ENCODE data around the gene DGKQ. TPM values are rescaled to one million over a fixed set of nuclear protein-coding genes. Genes with fewer than 3 reads are reported as not detected.

DGKQ gene
- total RNA-seq, 1 experiment from 2014 or later = 12.6 TPM

DNA sequence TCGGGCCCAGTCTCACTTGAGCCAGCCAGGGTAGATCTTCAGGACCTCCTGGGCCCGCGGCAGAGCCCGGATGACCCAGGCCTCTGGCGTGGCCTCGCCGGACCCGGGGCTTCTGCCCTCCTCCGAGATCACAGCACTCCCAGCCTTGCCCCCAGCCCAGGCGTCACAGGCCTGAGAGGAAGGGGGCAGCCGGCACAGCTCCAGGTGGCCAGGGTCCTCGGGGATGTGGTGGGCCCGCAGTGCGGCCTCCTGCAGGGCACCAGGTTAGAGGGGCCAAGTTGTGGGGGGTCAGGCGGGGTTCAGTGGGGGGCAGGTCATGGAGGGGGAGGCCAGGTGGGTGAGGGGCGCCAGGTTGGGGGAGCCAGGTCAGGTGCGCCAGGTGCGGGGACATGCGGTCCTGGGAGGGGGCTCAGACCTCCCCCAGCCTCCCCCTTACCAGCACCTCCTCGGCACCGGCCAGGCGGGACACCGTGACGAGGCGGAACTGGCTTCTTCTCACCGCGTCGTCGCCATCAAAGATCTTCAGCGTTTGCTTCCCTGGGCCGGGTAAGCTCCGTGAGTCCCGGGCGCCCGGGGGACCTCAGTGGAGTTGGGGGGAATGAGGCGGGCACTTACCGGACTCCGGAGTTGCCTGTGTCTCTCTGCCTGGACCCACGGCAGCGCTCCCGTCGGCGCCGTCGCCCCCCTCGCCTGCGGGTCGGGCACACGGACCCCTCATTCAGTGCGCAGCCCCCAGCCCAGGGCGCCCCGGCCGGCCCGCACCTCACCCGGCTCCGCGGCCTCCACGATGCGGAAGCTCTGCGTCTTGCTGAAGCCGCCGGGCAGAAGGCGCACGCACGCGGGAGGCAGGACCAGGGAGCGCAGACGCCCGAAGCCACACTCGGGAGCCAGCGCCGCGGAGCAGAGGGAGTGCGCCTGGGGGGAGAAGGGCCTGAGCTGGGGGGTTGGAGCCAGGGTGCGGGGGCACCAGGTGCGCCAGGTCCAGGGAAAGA, 6.0 kb downstream of the DGKQ start:
- no peak for DNase-seq (ENCODE audit: low read depth, low spot score)
- in situ Hi-C loops (cut with HindIII; ENCODE audit: low pct_unique_long_range_greater_than_20kb, low sequenced_read_pairs) = no loop called here

- in situ Hi-C loops (cut with HindIII; ENCODE audit: low pct_unique_long_range_greater_than_20kb, low sequenced_read_pairs) = no loop called here
- no peak for DNase-seq (ENCODE audit: low read depth, low spot score)
Measured at GRCh38 chr4:966266-967112, 6.9 kb downstream of the DGKQ start.

GRCh38 chr4:965766-966134, 7.6 kb downstream of the DGKQ start:
- DNase-seq (ENCODE audit: low read depth, low spot score) = no peak
- in situ Hi-C loops (cut with HindIII; ENCODE audit: low pct_unique_long_range_greater_than_20kb, low sequenced_read_pairs) = no loop called here

GRCh38 chr4:965048-965765, 8.2 kb downstream of the DGKQ start:
- in situ Hi-C loops (cut with HindIII; ENCODE audit: low pct_unique_long_range_greater_than_20kb, low sequenced_read_pairs) = no loop called here
- no peak for DNase-seq (ENCODE audit: low read depth, low spot score)

GRCh38 chr4:964346-965025, 8.9 kb downstream of the DGKQ start:
- in situ Hi-C loops (cut with HindIII; ENCODE audit: low pct_unique_long_range_greater_than_20kb, low sequenced_read_pairs) = no loop called here
- no peak for DNase-seq (ENCODE audit: low read depth, low spot score)

DNA sequence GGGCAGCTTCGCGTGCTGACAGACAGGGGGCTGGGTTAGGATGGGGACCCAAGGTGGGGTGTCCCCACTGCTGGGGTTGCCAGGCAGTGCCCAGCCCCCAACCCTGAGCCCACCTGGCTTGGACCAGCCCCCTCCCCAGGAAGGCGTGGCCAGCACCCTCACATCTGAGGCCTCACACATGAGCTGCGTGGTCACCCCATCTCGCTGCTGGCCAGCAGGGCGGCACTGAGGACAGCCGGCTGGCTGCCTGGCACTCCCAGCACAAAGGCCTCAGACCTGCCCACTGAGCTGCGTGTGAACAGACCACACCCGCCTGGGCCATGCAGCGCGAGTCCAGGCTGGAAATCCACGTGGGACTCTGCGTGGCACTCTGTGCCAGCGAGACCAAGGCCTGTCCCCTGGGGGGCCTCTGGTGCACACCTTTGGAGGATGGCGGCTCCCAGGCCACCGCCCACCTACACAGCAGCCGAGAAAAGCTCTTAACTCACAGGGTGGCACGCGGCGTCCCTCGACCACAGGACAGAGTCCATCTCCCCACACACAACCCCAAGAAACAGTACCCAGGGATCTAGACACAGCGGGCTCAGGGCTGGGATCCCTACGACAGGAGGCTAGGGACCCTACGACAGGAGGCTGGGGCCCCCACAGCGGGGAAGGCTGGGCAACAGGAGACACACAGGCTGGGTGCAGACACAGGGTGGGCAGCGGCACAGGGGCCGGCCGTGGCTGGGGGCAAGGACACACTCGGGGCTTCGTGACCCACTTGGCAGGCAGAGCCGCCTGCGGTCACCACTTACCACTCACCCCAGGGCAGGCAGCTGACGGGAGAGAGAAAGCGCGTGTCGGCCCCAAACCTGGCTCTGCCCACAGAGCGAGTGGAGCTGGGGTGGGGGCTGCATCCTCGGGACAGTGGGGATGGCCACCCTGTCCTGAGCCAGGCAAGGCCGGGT, 9.8 kb downstream of the DGKQ start:
- in situ Hi-C loops (cut with HindIII; ENCODE audit: low pct_unique_long_range_greater_than_20kb, low sequenced_read_pairs) = no loop called here
- no peak for DNase-seq (ENCODE audit: low read depth, low spot score)

GRCh38 chr4:962231-963208, 10.8 kb downstream of the DGKQ start:
- no peak for DNase-seq (ENCODE audit: low read depth, low spot score)

DNA sequence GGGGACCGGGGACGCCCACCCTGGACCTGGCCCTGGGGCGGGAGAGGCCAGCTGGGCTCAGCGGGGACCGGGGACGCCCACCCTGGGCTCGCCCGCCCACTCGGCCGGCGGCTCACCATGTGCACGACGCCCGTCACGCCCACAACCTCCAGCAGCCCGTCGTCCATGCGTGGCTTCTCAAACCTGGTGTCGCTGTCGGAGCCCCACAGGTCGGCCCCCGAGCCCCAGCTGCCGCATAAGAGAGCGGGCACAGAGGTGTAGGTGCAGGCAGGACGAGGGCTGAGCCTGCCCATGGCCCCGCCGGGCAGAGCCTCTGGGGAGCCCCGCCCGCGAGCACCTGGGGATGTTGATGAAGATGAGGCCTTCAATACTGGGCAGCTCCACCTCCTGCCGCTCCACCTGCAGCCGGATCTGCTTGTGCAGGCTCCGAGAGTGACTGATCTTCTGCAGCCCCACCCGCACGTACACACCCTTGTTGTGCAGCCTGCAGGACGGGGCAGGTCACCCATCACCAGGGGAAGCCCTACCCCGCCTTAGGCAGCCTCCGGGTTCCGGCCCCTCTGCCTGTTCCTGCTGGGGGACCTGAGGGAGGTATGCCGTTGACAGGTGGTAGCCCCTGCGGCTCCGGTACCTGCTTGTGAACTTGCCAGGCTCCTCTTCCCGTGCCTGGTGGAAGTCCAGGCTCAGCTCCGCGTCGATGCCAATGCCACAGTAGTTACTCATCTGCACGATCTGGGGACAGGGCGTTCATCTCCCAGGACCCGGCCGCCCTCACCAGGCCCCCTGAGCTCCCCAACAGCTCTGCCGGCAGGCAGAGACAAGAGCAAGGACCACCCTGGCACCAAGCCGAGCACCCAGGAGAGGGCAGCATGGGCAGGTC, 11.8 kb downstream of the DGKQ start:
- in situ Hi-C loops (cut with HindIII; ENCODE audit: low pct_unique_long_range_greater_than_20kb, low sequenced_read_pairs) = no loop called here
- no peak for DNase-seq (ENCODE audit: low read depth, low spot score)

More at GRCh38 chr4:962231-963208, 10.8 kb downstream of the DGKQ start:
- in situ Hi-C loops (cut with HindIII; ENCODE audit: low pct_unique_long_range_greater_than_20kb, low sequenced_read_pairs) = no loop called here

- DNase-seq (ENCODE audit: low read depth, low spot score) = no peak
- in situ Hi-C loops (cut with HindIII; ENCODE audit: low pct_unique_long_range_greater_than_20kb, low sequenced_read_pairs) = no loop called here
Measured at GRCh38 chr4:960636-961350, 12.6 kb downstream of the DGKQ start.

- DNase-seq (ENCODE audit: low read depth, low spot score) = no peak
- in situ Hi-C loops (cut with HindIII; ENCODE audit: low pct_unique_long_range_greater_than_20kb, low sequenced_read_pairs) = no loop called here
Measured at GRCh38 chr4:960140-960635, 13.2 kb downstream of the DGKQ start.

GRCh38 chr4:959338-960139, 13.8 kb downstream of the DGKQ start:
- in situ Hi-C loops (cut with HindIII; ENCODE audit: low pct_unique_long_range_greater_than_20kb, low sequenced_read_pairs) = no loop called here
- no peak for DNase-seq (ENCODE audit: low read depth, low spot score)

DNA sequence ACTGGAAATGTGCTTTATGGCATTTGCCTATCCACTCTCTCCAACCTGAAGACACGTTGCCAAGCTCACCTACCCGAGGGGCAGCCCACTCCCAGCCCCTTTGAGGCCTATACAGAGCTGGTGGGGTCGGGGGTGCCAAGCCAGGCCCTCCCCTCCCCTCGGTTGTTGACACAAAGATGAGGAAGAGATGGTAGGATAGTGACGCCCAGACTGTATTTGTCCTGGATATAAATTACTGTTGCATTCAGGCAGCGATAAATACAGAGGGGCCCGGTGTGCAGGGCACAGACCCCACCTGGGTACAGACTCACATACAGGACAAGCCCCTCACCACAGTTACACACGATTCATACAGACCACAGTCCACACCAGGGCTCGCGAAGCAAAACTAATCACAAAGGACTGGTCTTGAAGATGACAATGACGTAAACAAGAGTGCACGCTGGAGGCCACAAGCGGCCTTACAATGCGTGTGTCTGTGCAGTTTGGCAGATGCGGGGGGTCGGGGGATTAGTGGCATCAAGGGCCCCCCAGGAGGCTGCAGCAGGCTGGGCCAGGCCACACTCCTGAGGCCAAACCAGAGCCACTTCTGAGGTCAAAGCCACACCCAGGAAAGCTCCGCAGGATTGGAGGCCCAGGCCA, 14.6 kb downstream of the DGKQ start:
- in situ Hi-C loops (cut with HindIII; ENCODE audit: low pct_unique_long_range_greater_than_20kb, low sequenced_read_pairs) = no loop called here
- no peak for DNase-seq (ENCODE audit: low read depth, low spot score)

GRCh38 chr4:958314-958665, 15.1 kb downstream of the DGKQ start:
- in situ Hi-C loops (cut with HindIII; ENCODE audit: low pct_unique_long_range_greater_than_20kb, low sequenced_read_pairs) = no loop called here
- DNase-seq (ENCODE audit: low read depth, low spot score) = no peak
